ENCODE data around the gene RFFL.
"Not testable (repeated sequence)": the region's sequence is repeated elsewhere in the genome, so short reads cannot be mapped to it uniquely, and the experiment has no call there.

Gene RFFL

GRCh38 chr17:35063514-35064223 is at the start of gene RFFL:
Gene RFFL, minus strand, starts transcription at chr17:35063707. Its CDS starts 37,154 bp downstream, at chr17:35026553.
- Histone ChIP-seq H2AFZ (ENCODE audit: low read depth) (no peak within 1 kb of the TSS), H3K27ac (peak within 1 kb of the TSS; percentile 95), H3K9ac (peak within 1 kb of the TSS; percentile 66), H3K4me1 (ENCODE audit: low read depth, poor library complexity, severe bottlenecking) (peaks cover 58% of the 10 kb centered on the region), H3K79me2 (ENCODE audit: insufficient read depth, low read depth) (no peaks in the 10 kb centered on the region), H4K20me1 (ENCODE audit: insufficient read depth) (no peaks in the 10 kb centered on the region), H3K4me2 (peak within 1 kb of the TSS; percentile 85), H3K36me3 (ENCODE audit: insufficient read depth) (no peaks in the 10 kb centered on the region), H3K4me3 (IDR thresholded peaks at IDR 0.05; ENCODE audit: insufficient read depth, low read depth, low read length) (no peak within 1 kb of the TSS), H3K27me3 (ENCODE audit: insufficient read depth, low read depth) (no peaks in the 10 kb centered on the region)
- TF ChIP-seq CTCF (conservative IDR thresholded peaks at IDR 0.05; ENCODE audit: low read depth, low read length), result no peak

- H3K4me3 ChIP-seq (IDR thresholded peaks at IDR 0.05; ENCODE audit: insufficient read depth, low read depth, low read length); H2AFZ ChIP-seq (ENCODE audit: low read depth); H3K36me3 ChIP-seq (ENCODE audit: insufficient read depth): not testable (repeated sequence)
These were observed 47.3 kb upstream of the RFFL start for GRCh38 chr17:35110791-35111190.

GRCh38 chr17:35104844-35105450 is 41.4 kb upstream of the RFFL start:
- Histone ChIP-seq H4K20me1 (ENCODE audit: insufficient read depth) (no peaks in the 10 kb centered on the region), H3K4me1 (ENCODE audit: low read depth, poor library complexity, severe bottlenecking) (no peaks in the 10 kb centered on the region), H3K27ac (no peak overlapping the region), H3K27me3 (ENCODE audit: insufficient read depth, low read depth) (no peaks in the 10 kb centered on the region), H3K4me3 (IDR thresholded peaks at IDR 0.05; ENCODE audit: insufficient read depth, low read depth, low read length) (no peak overlapping the region), H3K4me2 (no peak overlapping the region), H2AFZ (ENCODE audit: low read depth) (no peak overlapping the region), H3K36me3 (ENCODE audit: insufficient read depth) (0 out of 2 replicates have a peak, but pooled peaks cover 5% of the 10 kb centered on the region), H3K9ac (no peak overlapping the region), H3K79me2 (ENCODE audit: insufficient read depth, low read depth) (no peaks in the 10 kb centered on the region)
- TF ChIP-seq CTCF (conservative IDR thresholded peaks at IDR 0.05; ENCODE audit: low read depth, low read length), result no peak

More at GRCh38 chr17:35110791-35111190, 47.3 kb upstream of the RFFL start:
- not testable (repeated sequence) for H3K79me2 ChIP-seq (ENCODE audit: insufficient read depth, low read depth); H3K9ac ChIP-seq; H3K4me2 ChIP-seq; H3K27me3 ChIP-seq (ENCODE audit: insufficient read depth, low read depth); H3K4me1 ChIP-seq (ENCODE audit: low read depth, poor library complexity, severe bottlenecking); H3K27ac ChIP-seq; H4K20me1 ChIP-seq (ENCODE audit: insufficient read depth)

- Histone ChIP-seq H3K36me3 (ENCODE audit: insufficient read depth) (0 out of 2 replicates have a peak, but pooled peaks cover 5% of the 10 kb centered on the region), H4K20me1 (ENCODE audit: insufficient read depth) (no peaks in the 10 kb centered on the region), H3K4me3 (IDR thresholded peaks at IDR 0.05; ENCODE audit: insufficient read depth, low read depth, low read length) (no peak overlapping the region), H3K79me2 (ENCODE audit: insufficient read depth, low read depth) (no peaks in the 10 kb centered on the region), H3K27ac (no peak overlapping the region), H3K27me3 (ENCODE audit: insufficient read depth, low read depth) (no peaks in the 10 kb centered on the region), H3K4me2 (no peak overlapping the region), H3K9ac (no peak overlapping the region), H2AFZ (ENCODE audit: low read depth) (no peak overlapping the region), H3K4me1 (ENCODE audit: low read depth, poor library complexity, severe bottlenecking) (no peaks in the 10 kb centered on the region)
- no peak for TF ChIP-seq CTCF (conservative IDR thresholded peaks at IDR 0.05; ENCODE audit: low read depth, low read length)
These were observed 39.8 kb upstream of the RFFL start for GRCh38 chr17:35103271-35103670.

GRCh38 chr17:35101725-35102124 is 38.2 kb upstream of the RFFL start:
- H3K4me2 ChIP-seq, result no peak overlapping the region
- no peaks in the 10 kb centered on the region for H3K79me2 ChIP-seq (ENCODE audit: insufficient read depth, low read depth)
- no peak overlapping the region for H3K27ac ChIP-seq
- no peak overlapping the region for H2AFZ ChIP-seq (ENCODE audit: low read depth)
- no peaks in the 10 kb centered on the region for H4K20me1 ChIP-seq (ENCODE audit: insufficient read depth)
- no peaks in the 10 kb centered on the region for H3K4me1 ChIP-seq (ENCODE audit: low read depth, poor library complexity, severe bottlenecking)
- no peaks in the 10 kb centered on the region for H3K27me3 ChIP-seq (ENCODE audit: insufficient read depth, low read depth)
- no peak for TF ChIP-seq CTCF (conservative IDR thresholded peaks at IDR 0.05; ENCODE audit: low read depth, low read length)
- no peak overlapping the region for H3K4me3 ChIP-seq (IDR thresholded peaks at IDR 0.05; ENCODE audit: insufficient read depth, low read depth, low read length)
- 0 out of 2 replicates have a peak, but pooled peaks cover 5% of the 10 kb centered on the region for H3K36me3 ChIP-seq (ENCODE audit: insufficient read depth)
- no peak overlapping the region for H3K9ac ChIP-seq
